Body of pancreas (tissue), 4 donors: ENCODE measurements around the gene LINC01488. TPM values are rescaled to one million over a fixed set of nuclear protein-coding genes. Genes with fewer than 3 reads are reported as not detected.

Source experiments
- ATAC-seq: fragments of 150-250 bp; one replicate; pipeline ENCODE4 v1.9.1; 2016
- DNase-seq, 4 donors: peaks; one replicate each; pipeline ENCODE4 v3.0.0-alpha.2; 2019
- H3K27ac ChIP-seq, 4 donors: fragments of 200-600 bp; sonication (generic); 1 replicate in 3 of 4; 2 replicates in 1 of 4; pipeline versions ENCODE4 v1.5.1 to v1.6.1; 2016 to 2019; ENCODE audit warnings: mild to moderate bottlenecking in 1 of 4, mixed read lengths in 1 of 4, moderate library complexity in 1 of 4
- H3K27me3 ChIP-seq, 2 donors: fragments of 200-600 bp; sonication (generic); one replicate each; pipeline ENCODE4 v1.6.0; 2016; ENCODE audit warnings: mild to moderate bottlenecking in 1 of 2
- H3K36me3 ChIP-seq, 2 donors: fragments of 200-600 bp; sonication (generic); replicated peaks in 1 of 2; 2 replicates each; pipeline ENCODE4 v1.5.1; 2016; ENCODE audit warnings: low read depth in 2 of 2; ENCODE audit not compliant: insufficient read depth in 1 of 2
- H3K4me1 ChIP-seq: fragments of 200-600 bp; sonication (generic); one replicate; pipeline ENCODE4 v1.6.0; 2016
- H3K4me3 ChIP-seq, 2 donors: fragments of 200-600 bp; sonication (generic); 1 replicate in 1 of 2; 2 replicates in 1 of 2; pipeline ENCODE4 v1.5.1; 2016 to 2019
- H3K9me3 ChIP-seq, 3 donors: fragments of 200-600 bp; sonication (generic); 1 replicate in 2 of 3; 2 replicates in 1 of 3; pipeline ENCODE4 v1.5.1; 2016
- POLR2A ChIP-seq, 3 donors: fragments of 450-650 bp; IDR thresholded peaks; one replicate each; pipeline ENCODE4 v1.6.1; 2016; ENCODE audit warnings: antibody characterized with exemption in 3 of 3, mild to moderate bottlenecking in 2 of 3
- WGBS, 2 donors: methylation state at CpG; one replicate each; pipeline ENCODE4 v1.1.5; 2017; 5-methylcytosine and 5-hydroxymethylcytosine counted together
- intact Hi-C: fragments of 100-400 bp; cut with DNase I; formaldehyde crosslinking; loops from one replicate; pipeline ENCODE4 v1.15.1; 2023
- total RNA-seq, 2 donors: library from RNA; depleted of rRNA; stranded (reverse); fragments of >200 nt; gene quantifications; one replicate each; pipeline ENCODE4 v1.1.0, GENCODE V29; 2016
- TF ChIP-seq, protein P1 (sequence below), 7 experiments: fragments of 450-650 bp in 4 of 7; fragments of 200-600 bp in 3 of 7; sonication (generic) in 3 of 7; IDR thresholded peaks; one replicate each; pipeline ENCODE4 v1.5.1; 2016 to 2019; ENCODE audit warnings: antibody characterized with exemption in 7 of 7

The LINC01488 gene
- total RNA-seq, 2 donors from 2014 or later: not detected

DNA sequence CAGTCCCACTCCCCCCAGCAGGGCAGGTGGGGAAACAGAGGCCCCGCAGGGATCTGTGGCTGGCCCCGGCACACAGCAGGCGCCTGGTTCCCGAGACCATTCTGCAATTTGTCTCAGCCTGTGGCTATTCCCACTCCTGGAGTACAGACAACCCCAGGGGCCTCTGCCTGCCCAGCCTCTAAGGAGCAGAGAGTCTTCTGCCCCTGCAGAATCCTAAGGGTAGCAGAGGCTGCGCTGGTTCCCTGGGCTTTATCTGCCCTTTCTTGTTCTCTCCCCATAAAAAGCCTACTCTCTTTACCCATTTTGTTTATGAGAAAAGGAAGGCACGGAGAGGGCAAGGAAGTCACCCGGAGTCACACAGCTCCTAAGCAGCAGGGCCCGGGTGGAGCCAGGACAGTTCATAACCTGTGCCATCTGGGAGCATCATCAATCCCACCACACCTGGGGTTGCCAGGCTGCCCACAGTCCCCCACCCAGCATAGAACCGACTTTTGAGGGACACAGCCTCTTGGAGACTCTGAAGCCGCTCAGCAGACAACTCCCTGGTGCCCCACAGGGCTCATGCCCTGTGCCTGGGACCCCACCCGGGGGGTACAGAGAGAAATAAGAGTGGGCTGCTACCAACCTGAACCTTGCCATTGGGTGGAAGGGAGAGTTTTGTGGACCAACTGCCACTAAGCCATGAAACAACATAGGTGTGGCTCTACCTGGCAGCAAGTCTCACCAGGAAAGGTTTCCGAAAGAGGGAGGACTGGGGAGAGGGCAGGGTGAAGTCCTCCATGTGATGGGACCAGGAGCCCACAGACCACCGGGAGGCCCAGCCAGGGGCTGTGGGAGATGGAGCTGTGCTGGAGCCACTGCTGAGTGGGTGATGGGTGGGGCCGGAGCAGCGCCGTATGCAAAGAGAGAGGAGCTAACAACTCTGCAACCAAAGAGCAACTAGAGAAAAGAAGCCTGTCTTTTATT is 17.2 kb upstream of the LINC01488 start:
- TF ChIP-seq, protein P1, sequence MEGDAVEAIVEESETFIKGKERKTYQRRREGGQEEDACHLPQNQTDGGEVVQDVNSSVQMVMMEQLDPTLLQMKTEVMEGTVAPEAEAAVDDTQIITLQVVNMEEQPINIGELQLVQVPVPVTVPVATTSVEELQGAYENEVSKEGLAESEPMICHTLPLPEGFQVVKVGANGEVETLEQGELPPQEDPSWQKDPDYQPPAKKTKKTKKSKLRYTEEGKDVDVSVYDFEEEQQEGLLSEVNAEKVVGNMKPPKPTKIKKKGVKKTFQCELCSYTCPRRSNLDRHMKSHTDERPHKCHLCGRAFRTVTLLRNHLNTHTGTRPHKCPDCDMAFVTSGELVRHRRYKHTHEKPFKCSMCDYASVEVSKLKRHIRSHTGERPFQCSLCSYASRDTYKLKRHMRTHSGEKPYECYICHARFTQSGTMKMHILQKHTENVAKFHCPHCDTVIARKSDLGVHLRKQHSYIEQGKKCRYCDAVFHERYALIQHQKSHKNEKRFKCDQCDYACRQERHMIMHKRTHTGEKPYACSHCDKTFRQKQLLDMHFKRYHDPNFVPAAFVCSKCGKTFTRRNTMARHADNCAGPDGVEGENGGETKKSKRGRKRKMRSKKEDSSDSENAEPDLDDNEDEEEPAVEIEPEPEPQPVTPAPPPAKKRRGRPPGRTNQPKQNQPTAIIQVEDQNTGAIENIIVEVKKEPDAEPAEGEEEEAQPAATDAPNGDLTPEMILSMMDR (IDR thresholded peaks at IDR 0.05): no peak
- no peak for TF ChIP-seq POLR2A (IDR thresholded peaks at IDR 0.05)
- ATAC-seq: no peak
- Histone ChIP-seq H3K27ac (no peak overlapping the region), H3K4me1 (peaks cover 4% of the 10 kb centered on the region), H3K4me3 (no peak overlapping the region), H3K36me3 (no peaks in the 10 kb centered on the region), H3K9me3 (peaks cover 0 to 6% (median 0%) of the 10 kb centered on the region in 3 donors), H3K27me3 (no peaks in the 10 kb centered on the region)
- DNase-seq: no peak
- intact Hi-C loops: no loop called here
- WGBS, 2 donors: 67 to 75% methylated on average over 13 to 15 of the region's 16 CpGs

DNA sequence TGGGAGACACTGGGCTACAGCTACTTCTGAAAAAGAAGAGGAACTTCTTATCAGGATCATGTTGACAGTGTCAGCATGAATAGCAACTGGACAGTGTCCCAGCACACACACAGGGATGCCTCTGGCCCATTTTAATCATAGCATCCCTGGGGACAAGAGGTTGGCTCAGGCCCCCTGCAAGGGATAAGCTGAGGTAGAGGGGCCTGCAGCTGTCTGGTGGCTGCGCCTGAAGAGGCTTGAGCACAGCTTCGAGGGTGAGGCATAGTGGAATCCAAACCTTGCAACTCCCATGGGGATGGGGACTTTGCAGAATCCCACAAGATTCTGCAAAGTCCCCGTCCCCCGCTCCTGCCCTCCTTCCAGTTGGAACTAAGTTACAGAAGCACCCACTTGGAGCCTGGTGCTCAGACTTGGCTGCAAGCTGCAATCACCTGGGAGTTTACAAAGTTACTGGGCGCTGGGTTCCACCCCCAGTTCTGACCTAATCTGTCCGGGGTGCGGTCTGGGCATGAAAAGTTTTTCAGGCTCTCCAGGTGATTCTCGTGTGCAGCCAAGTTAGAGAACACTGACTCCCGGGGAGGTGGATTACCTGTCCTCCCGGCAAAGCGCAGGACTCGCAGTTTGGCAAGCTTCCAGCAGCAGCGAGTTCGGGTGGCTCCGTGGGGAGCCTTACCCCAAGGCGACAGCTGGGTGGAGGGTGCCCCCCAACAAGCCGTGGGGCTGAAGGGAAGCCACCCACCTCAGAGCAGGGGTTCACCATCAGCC is 16.0 kb upstream of the LINC01488 start:
- Histone ChIP-seq H3K9me3 (peaks cover 0 to 6% (median 0%) of the 10 kb centered on the region in 3 donors), H3K4me1 (peaks cover 4% of the 10 kb centered on the region), H3K27me3 (no peaks in the 10 kb centered on the region), H3K4me3 (no peak overlapping the region), H3K27ac (no peak overlapping the region), H3K36me3 (no peaks in the 10 kb centered on the region)
- intact Hi-C loops: no loop called here
- TF ChIP-seq, protein P1 (IDR thresholded peaks at IDR 0.05): no peak
- TF ChIP-seq POLR2A (IDR thresholded peaks at IDR 0.05): no peak
- 42 to 70% methylated on average over 9 to 17 of the region's 17 CpGs for WGBS, 2 donors
- DNase-seq (no peak), ATAC-seq (no peak)

DNA sequence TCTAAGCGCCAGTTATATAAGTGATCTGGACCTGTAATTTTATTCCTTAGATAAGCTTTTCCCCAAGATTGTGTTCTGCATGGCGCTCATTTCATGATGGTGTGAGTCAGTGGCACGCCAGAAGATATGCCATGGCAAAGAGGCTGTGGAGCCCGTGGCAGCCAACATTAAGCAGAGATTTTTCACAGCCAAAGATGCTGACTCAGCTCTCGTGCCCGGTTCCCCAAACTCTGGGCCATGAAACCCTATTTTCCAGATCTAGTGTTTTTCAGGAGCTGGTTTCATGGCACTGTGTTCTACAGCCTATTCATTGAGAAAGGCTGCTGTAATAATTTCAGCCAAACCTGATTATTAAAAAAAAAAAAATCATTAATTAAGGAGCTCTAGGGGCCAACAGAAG is 15.4 kb upstream of the LINC01488 start:
- no peak overlapping the region for H3K27ac ChIP-seq
- H3K36me3 ChIP-seq: no peaks in the 10 kb centered on the region
- ATAC-seq (no peak), DNase-seq (no peak)
- no peak for TF ChIP-seq POLR2A (IDR thresholded peaks at IDR 0.05)
- TF ChIP-seq, protein P1 (IDR thresholded peaks at IDR 0.05): no peak
- intact Hi-C loops: no loop called here
- no peak overlapping the region for H3K4me3 ChIP-seq
- peaks cover 0 to under 1% (median 0%) of the 10 kb centered on the region in 3 donors for H3K9me3 ChIP-seq
- peaks cover 4% of the 10 kb centered on the region for H3K4me1 ChIP-seq
- WGBS, 2 donors: 85 to 88% methylated on average over 4 to 6 of the region's 6 CpGs
- no peaks in the 10 kb centered on the region for H3K27me3 ChIP-seq

DNA sequence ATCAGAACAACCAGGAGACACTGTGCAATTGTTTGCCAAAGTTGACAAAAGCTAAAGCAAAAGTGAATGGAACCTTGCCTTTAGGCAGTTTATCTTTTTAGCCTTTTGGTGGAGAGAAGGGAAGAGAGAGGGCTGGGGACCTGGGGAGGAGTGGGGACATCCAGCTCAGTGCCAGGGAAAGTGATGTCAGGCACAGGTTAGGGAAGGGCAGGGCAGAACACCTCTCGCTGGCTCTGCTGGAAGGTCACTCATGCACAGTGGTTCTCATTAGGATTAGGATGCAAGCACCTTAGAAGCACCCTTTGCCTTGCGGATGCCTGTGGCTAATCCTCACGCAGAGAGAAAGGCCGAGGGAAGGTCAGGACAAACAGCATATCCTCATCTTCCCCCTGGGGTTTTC is 14.3 kb upstream of the LINC01488 start:
- 83 to 87% methylated on average over 4 of the region's 4 CpGs for WGBS, 2 donors
- DNase-seq (no peak), ATAC-seq (no peak)
- no peaks in the 10 kb centered on the region for H3K36me3 ChIP-seq
- TF ChIP-seq POLR2A (IDR thresholded peaks at IDR 0.05): no peak
- TF ChIP-seq, protein P1 (IDR thresholded peaks at IDR 0.05): no peak
- H3K9me3 ChIP-seq: no peaks in the 10 kb centered on the region
- H3K27ac ChIP-seq: no peak overlapping the region
- no peak overlapping the region for H3K4me3 ChIP-seq
- intact Hi-C loops: no loop called here
- no peaks in the 10 kb centered on the region for H3K27me3 ChIP-seq
- H3K4me1 ChIP-seq: peaks cover 4% of the 10 kb centered on the region
